Body of pancreas (tissue), 4 donors: ENCODE results near the gene PRSS33. TPM values are rescaled to one million over a fixed set of nuclear protein-coding genes. Genes with fewer than 3 reads are reported as not detected.
A peak's percentile ranks its signal among the peaks of the same experiment; 100 is the strongest.

ENCODE experiments used
- ATAC-seq: fragments of 150-250 bp; one replicate; pipeline ENCODE4 v1.9.1; 2016
- DNase-seq, 4 donors: peaks; one replicate each; pipeline ENCODE4 v3.0.0-alpha.2; 2019
- H3K27ac ChIP-seq, 4 donors: fragments of 200-600 bp; sonication (generic); 1 replicate in 3 of 4; 2 replicates in 1 of 4; pipeline versions ENCODE4 v1.5.1 to v1.6.1; 2016 to 2019; ENCODE audit warnings: mild to moderate bottlenecking in 1 of 4, mixed read lengths in 1 of 4, moderate library complexity in 1 of 4
- H3K27me3 ChIP-seq, 2 donors: fragments of 200-600 bp; sonication (generic); one replicate each; pipeline ENCODE4 v1.6.0; 2016; ENCODE audit warnings: mild to moderate bottlenecking in 1 of 2
- H3K36me3 ChIP-seq, 2 donors: fragments of 200-600 bp; sonication (generic); replicated peaks in 1 of 2; 2 replicates each; pipeline ENCODE4 v1.5.1; 2016; ENCODE audit warnings: low read depth in 2 of 2; ENCODE audit not compliant: insufficient read depth in 1 of 2
- H3K4me1 ChIP-seq: fragments of 200-600 bp; sonication (generic); one replicate; pipeline ENCODE4 v1.6.0; 2016
- H3K4me3 ChIP-seq, 2 donors: fragments of 200-600 bp; sonication (generic); 1 replicate in 1 of 2; 2 replicates in 1 of 2; pipeline ENCODE4 v1.5.1; 2016 to 2019
- H3K9me3 ChIP-seq, 3 donors: fragments of 200-600 bp; sonication (generic); 1 replicate in 2 of 3; 2 replicates in 1 of 3; pipeline ENCODE4 v1.5.1; 2016
- CTCF ChIP-seq, 7 experiments: fragments of 450-650 bp in 4 of 7; fragments of 200-600 bp in 3 of 7; sonication (generic) in 3 of 7; IDR thresholded peaks; one replicate each; pipeline ENCODE4 v1.5.1; 2016 to 2019; ENCODE audit warnings: antibody characterized with exemption in 7 of 7
- POLR2A ChIP-seq, 3 donors: fragments of 450-650 bp; IDR thresholded peaks; one replicate each; pipeline ENCODE4 v1.6.1; 2016; ENCODE audit warnings: antibody characterized with exemption in 3 of 3, mild to moderate bottlenecking in 2 of 3
- WGBS, 2 donors: methylation state at CpG; one replicate each; pipeline ENCODE4 v1.1.5; 2017; 5-methylcytosine and 5-hydroxymethylcytosine counted together
- intact Hi-C: fragments of 100-400 bp; cut with DNase I; formaldehyde crosslinking; loops from one replicate; pipeline ENCODE4 v1.15.1; 2023
- total RNA-seq, 2 donors: library from RNA; depleted of rRNA; stranded (reverse); fragments of >200 nt; gene quantifications; one replicate each; pipeline ENCODE4 v1.1.0, GENCODE V29; 2016

PRSS33 gene
- total RNA-seq, 2 donors from 2014 or later, result not detected

GRCh38 chr16:2757344-2757743 lies 30.0 kb downstream of the PRSS33 start:
- no peaks in the 10 kb centered on the region for H3K9me3 ChIP-seq
- ATAC-seq, result no peak
- peaks cover 34% of the 10 kb centered on the region for H3K4me1 ChIP-seq
- H3K36me3 ChIP-seq, result peaks cover 32 to 45% of the 10 kb centered on the region in 2 donors
- whole genome bisulfite sequencing, 2 donors, result 77 to 80% methylated on average over 11 of the region's 11 CpGs
- no peak overlapping the region for H3K27ac ChIP-seq
- intact Hi-C loops, result no loop called here
- no peak for TF ChIP-seq POLR2A (IDR thresholded peaks at IDR 0.05)
- TF ChIP-seq CTCF (IDR thresholded peaks at IDR 0.05), result no peak
- H3K27me3 ChIP-seq, result no peaks in the 10 kb centered on the region
- no peak overlapping the region for H3K4me3 ChIP-seq
- DNase-seq, result no peak

DNA sequence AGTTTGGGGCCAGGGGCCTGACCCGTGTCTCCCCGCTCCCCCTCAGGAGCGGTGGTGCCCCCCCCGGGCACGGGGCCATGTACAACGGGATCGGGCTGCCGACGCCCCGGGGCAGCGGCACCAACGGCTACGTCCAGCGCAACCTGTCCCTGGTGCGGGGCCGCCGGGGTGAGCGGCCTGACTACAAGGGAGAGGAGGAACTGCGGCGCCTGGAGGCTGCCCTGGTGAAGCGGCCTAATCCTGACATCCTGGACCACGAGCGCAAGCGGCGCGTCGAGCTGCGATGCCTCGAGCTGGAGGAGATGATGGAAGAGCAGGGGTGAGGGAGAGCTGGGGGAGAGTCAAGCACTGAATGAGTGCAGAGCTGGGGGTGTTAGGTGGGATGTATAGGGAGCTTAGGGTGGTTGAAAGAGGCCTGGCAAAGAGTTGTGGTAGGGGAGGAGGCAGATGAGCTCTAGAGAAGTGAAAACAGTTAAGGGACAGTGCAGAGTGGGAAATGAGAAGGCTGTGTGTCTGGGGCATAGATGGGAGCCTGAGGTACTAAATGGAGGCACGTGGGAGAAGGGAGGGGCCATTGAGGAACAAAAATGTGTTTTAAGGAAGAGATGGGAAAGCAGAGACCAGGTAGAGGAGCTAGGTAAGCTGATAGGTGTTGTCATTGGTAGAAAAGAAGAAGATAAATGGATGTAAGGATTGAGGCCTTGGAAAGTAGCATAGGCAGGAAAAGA lies 30.9 kb downstream of the PRSS33 start:
- Histone ChIP-seq H3K9me3 (no peaks in the 10 kb centered on the region), H3K27ac (no peak overlapping the region), H3K36me3 (peaks cover 25 to 36% of the 10 kb centered on the region in 2 donors), H3K4me3 (no peak overlapping the region), H3K4me1 (peaks cover 40% of the 10 kb centered on the region), H3K27me3 (no peaks in the 10 kb centered on the region)
- ATAC-seq (no peak), DNase-seq (no peak)
- no peak for TF ChIP-seq POLR2A (IDR thresholded peaks at IDR 0.05)
- TF ChIP-seq CTCF (IDR thresholded peaks at IDR 0.05), result no peak
- intact Hi-C loops, result no loop called here
- WGBS, 2 donors, result 84 to 86% methylated on average over 15 to 30 of the region's 30 CpGs

GRCh38 chr16:2755158-2755557 lies 32.2 kb downstream of the PRSS33 start:
- intact Hi-C loops, result no loop called here
- Histone ChIP-seq H3K4me1 (peaks cover 42% of the 10 kb centered on the region), H3K36me3 (peaks cover 24 to 25% of the 10 kb centered on the region in 2 donors), H3K9me3 (no peaks in the 10 kb centered on the region), H3K27ac (no peak overlapping the region), H3K27me3 (no peaks in the 10 kb centered on the region), H3K4me3 (no peak overlapping the region)
- TF ChIP-seq POLR2A (IDR thresholded peaks at IDR 0.05), result no peak
- no peak for DNase-seq
- WGBS, 2 donors, result 5 to 10% methylated on average over 3 of the region's 3 CpGs
- ATAC-seq, result no peak

- peak overlapping the region; percentile 38 to 73 for H3K4me3 ChIP-seq
- ATAC-seq (no peak), DNase-seq (no peak)
- H3K27ac ChIP-seq, result peak overlapping the region in 3 of 4 donors; percentile 96 to 100 (median 99)
- H3K9me3 ChIP-seq, result no peaks in the 10 kb centered on the region
- no peak for TF ChIP-seq POLR2A (IDR thresholded peaks at IDR 0.05)
- TF ChIP-seq CTCF (IDR thresholded peaks at IDR 0.05), result no peak
- H3K4me1 ChIP-seq, result peaks cover 49% of the 10 kb centered on the region
- WGBS, 2 donors, result 1 to 4% methylated on average over 7 of the region's 7 CpGs
- intact Hi-C loops, result no loop called here
- peaks cover 10% of the 10 kb centered on the region in 2 donors for H3K36me3 ChIP-seq
- H3K27me3 ChIP-seq, result no peaks in the 10 kb centered on the region
These were observed 33.7 kb downstream of the PRSS33 start for GRCh38 chr16:2753733-2754020.

- no peaks in the 10 kb centered on the region for H3K27me3 ChIP-seq
- WGBS, 2 donors, result 0 to 1% methylated on average over 29 to 45 of the region's 82 CpGs
- no peaks in the 10 kb centered on the region for H3K9me3 ChIP-seq
- ATAC-seq (peak; percentile 81), DNase-seq (peak; percentile 88 to 90 (median 90))
- intact Hi-C loops, result no loop called here
- H3K4me1 ChIP-seq, result peaks cover 55% of the 10 kb centered on the region
- peaks cover 6 to 7% of the 10 kb centered on the region in 2 donors for H3K36me3 ChIP-seq
- H3K4me3 ChIP-seq, result peak overlapping the region; percentile 38 to 73
- TF ChIP-seq CTCF (IDR thresholded peaks at IDR 0.05) (no peak), POLR2A (IDR thresholded peaks at IDR 0.05) (no peak)
- H3K27ac ChIP-seq, result peak overlapping the region; percentile 94 to 100 (median 98)
These were observed 34.3 kb downstream of the PRSS33 start for GRCh38 chr16:2752850-2753732.
